Measurements from ENCODE around the gene FNDC3B. TPM values are rescaled to one million over a fixed set of nuclear protein-coding genes. Genes with fewer than 3 reads are reported as not detected.

Gene FNDC3B
- total and polyA plus RNA-seq, 2 of the 8 experiments (the other 6 are each of a cell fraction or from before 2014, with no cell fraction given): 14.1 to 44.4 TPM

DNA sequence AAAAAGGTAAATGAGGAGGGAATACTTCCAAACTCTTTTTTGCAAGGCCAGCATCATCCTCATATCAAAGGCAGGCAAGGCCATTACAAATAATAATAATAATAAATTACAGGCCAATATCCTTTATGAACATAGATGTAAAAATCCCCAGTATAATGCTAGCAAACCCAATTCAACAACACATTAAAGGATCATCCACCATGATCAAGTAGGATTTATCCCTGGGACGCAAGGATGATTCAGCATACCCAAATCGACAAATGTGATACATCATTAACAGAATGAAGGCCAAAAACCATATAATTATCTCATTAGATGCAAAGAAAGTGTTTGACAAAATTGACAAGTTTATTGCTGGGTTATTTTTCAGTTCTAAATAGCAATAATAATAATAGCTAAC lies 355.3 kb downstream of the FNDC3B start:
- Histone ChIP-seq H4K5ac (ENCODE audit: insufficient read length, low read depth, low read length) (no peak overlapping the region), H3K4me1 (replicated peaks in 1 of 4; ENCODE audit: control insufficient read depth in 3 of 4, insufficient read depth in 4 of 4, low read length in 3 of 4) (peaks cover 0 to 3% (median 1%) of the 10 kb centered on the region in 4 experiments; a peak in 2 of 7 replicates), H2AK5ac (ENCODE audit: low read depth, low read length) (no peak overlapping the region), H3K23me2 (ENCODE audit: low read depth, low read length) (no peaks in the 10 kb centered on the region), H3K9me3 (ENCODE audit: insufficient read depth in 2 of 2, low read depth in 1 of 2, low read length in 1 of 2) (no peaks in the 10 kb centered on the region), H2BK5ac (ENCODE audit: low read depth, low read length) (no peak overlapping the region), H3K4me2 (ENCODE audit: insufficient read depth in 1 of 2, low read depth in 2 of 2, low read length in 2 of 2) (no peak overlapping the region), H4K8ac (ENCODE audit: extremely low read depth, insufficient read depth, low read length) (no peak overlapping the region), H3K56ac (replicated peaks; ENCODE audit: insufficient read length, low read depth, low read length) (no peak overlapping the region), H3K27ac (ENCODE audit: low read depth, low read length) (no peak overlapping the region), H3K79me1 (ENCODE audit: low read depth, low read length) (no peaks in the 10 kb centered on the region), H2BK120ac (replicated peaks; ENCODE audit: low read depth, low read length) (no peak overlapping the region), H3K14ac (ENCODE audit: insufficient read length) (no peak overlapping the region), H2BK15ac (ENCODE audit: low read length) (no peak overlapping the region), H2BK20ac (ENCODE audit: low read length) (no peak overlapping the region), H3K18ac (ENCODE audit: extremely low read depth, low read length) (no peak overlapping the region), H3K79me2 (ENCODE audit: control insufficient read depth in 1 of 2, insufficient read depth in 2 of 2, low read length in 2 of 2) (no peaks in the 10 kb centered on the region), H3K4me3 (ENCODE audit: extremely low read depth in 1 of 4, insufficient read depth in 2 of 4, low read depth in 3 of 4, low read length in 4 of 4) (no peak overlapping the region), H3K23ac (ENCODE audit: insufficient read length) (no peak overlapping the region), H2AFZ (ENCODE audit: low read length) (no peak overlapping the region), H4K20me1 (replicated peaks in 1 of 2; ENCODE audit: control insufficient read depth in 1 of 2, insufficient read depth in 2 of 2, low read length in 2 of 2) (no peaks in the 10 kb centered on the region), H3K9ac (replicated peaks in 1 of 4; ENCODE audit: extremely low read depth in 1 of 4, low read depth in 3 of 4, low read length in 3 of 4) (no peak overlapping the region), H4K91ac (replicated peaks; ENCODE audit: insufficient read length, low read length) (no peak overlapping the region), H2BK12ac (ENCODE audit: low read depth, low read length) (no peak overlapping the region), H3K27me3 (replicated peaks in 1 of 4; ENCODE audit: control insufficient read depth in 3 of 4, extremely low read depth in 1 of 4, insufficient read depth in 3 of 4, low read length in 3 of 4) (no peaks in the 10 kb centered on the region), H3K36me3 (ENCODE audit: control insufficient read depth in 2 of 4, insufficient read depth in 4 of 4, low read length in 3 of 4) (peaks cover 0 to 9% (median 1%) of the 10 kb centered on the region in 4 experiments; a peak in 2 of 8 replicates), H3K4ac (replicated peaks; ENCODE audit: insufficient read length, low read depth, low read length) (no peak overlapping the region)
- DNase-seq (ENCODE audit: low read depth in 1 of 2, low spot score in 2 of 2) (no peak), FAIRE-seq (no peak)
- ChIA-PET CTCF (ENCODE audit: partially characterized antibody) (no interaction called here), POLR2A (ENCODE audit: partially characterized antibody) (no interaction called here)
- 98% methylated on average over 2 of the region's 2 CpGs; no CpG with 5 or more reads in 1 of the 2 experiments for WGBS, 2 experiments (ENCODE audit: extremely low coverage in 1 of 2, insufficient coverage in 1 of 2, insufficient read length in 1 of 2, insufficient replicate concordance in 2 of 2, low coverage in 1 of 2, low lambda C conversion rate in 2 of 2, missing lambda C conversion rate in 1 of 2)
- TF ChIP-seq EP300 (IDR thresholded peaks at IDR 0.05; ENCODE audit: borderline replicate concordance in 1 of 2, low read depth in 2 of 2, low read length in 2 of 2) (no peak), TCF12 (IDR thresholded peaks at IDR 0.05; ENCODE audit: low read depth, low read length) (no peak)
- TF ChIP-seq, protein P1, sequence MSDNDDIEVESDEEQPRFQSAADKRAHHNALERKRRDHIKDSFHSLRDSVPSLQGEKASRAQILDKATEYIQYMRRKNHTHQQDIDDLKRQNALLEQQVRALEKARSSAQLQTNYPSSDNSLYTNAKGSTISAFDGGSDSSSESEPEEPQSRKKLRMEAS (IDR thresholded peaks at IDR 0.05): no peak
- TF ChIP-seq, protein P2, sequence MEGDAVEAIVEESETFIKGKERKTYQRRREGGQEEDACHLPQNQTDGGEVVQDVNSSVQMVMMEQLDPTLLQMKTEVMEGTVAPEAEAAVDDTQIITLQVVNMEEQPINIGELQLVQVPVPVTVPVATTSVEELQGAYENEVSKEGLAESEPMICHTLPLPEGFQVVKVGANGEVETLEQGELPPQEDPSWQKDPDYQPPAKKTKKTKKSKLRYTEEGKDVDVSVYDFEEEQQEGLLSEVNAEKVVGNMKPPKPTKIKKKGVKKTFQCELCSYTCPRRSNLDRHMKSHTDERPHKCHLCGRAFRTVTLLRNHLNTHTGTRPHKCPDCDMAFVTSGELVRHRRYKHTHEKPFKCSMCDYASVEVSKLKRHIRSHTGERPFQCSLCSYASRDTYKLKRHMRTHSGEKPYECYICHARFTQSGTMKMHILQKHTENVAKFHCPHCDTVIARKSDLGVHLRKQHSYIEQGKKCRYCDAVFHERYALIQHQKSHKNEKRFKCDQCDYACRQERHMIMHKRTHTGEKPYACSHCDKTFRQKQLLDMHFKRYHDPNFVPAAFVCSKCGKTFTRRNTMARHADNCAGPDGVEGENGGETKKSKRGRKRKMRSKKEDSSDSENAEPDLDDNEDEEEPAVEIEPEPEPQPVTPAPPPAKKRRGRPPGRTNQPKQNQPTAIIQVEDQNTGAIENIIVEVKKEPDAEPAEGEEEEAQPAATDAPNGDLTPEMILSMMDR (IDR thresholded peaks at IDR 0.05; ENCODE audit: control extremely low read depth in 1 of 3, insufficient read depth in 1 of 3, low read depth in 1 of 3, low read length in 3 of 3): no peak
